CD14-positive monocyte (primary cell): ENCODE measurements around the gene SLC27A2. TPM values are rescaled to one million over a fixed set of nuclear protein-coding genes. Genes with fewer than 3 reads are reported as not detected.

Source experiments
- DNase-seq, 3 donors: peaks; one replicate each; pipeline ENCODE4 v3.0.0-alpha.2; 2011 to 2022
- H2AFZ ChIP-seq: 2 replicates; pipeline ENCODE4 v1.6.0; 2012; ENCODE audit warnings: mild to moderate bottlenecking, low read depth, low read length, inconsistent platforms; ENCODE audit not compliant: insufficient read depth, poor library complexity, severe bottlenecking
- H3K27ac ChIP-seq, 2 donors: 1 replicate in 1 of 2; 2 replicates in 1 of 2; pipeline ENCODE4 v1.5.1; 2012 to 2013; ENCODE audit warnings: low read length in 2 of 2, control low read depth in 1 of 2, inconsistent platforms in 1 of 2, low read depth in 1 of 2, mild to moderate bottlenecking in 1 of 2
- H3K27me3 ChIP-seq, 2 donors: one replicate each; pipeline versions ENCODE4 v1.6.0 to v1.6.1; 2011 to 2013; ENCODE audit warnings: low read length in 2 of 2; ENCODE audit not compliant: control insufficient read depth in 2 of 2, insufficient read depth in 2 of 2
- H3K36me3 ChIP-seq, 2 donors: replicated peaks in 1 of 2; 1 replicate in 1 of 2; 2 replicates in 1 of 2; pipeline versions ENCODE4 v1.5.1 to v1.6.1; 2012 to 2013; ENCODE audit warnings: low read length in 2 of 2, control low read depth in 1 of 2, inconsistent platforms in 1 of 2, mild to moderate bottlenecking in 1 of 2; ENCODE audit not compliant: insufficient read depth in 2 of 2, control insufficient read depth in 1 of 2
- H3K4me1 ChIP-seq, 2 donors: 1 replicate in 1 of 2; 2 replicates in 1 of 2; pipeline versions ENCODE4 v1.5.1 to v1.6.1; 2012 to 2013; ENCODE audit warnings: low read length in 2 of 2, control low read depth in 1 of 2, inconsistent platforms in 1 of 2, mild to moderate bottlenecking in 1 of 2, moderate library complexity in 1 of 2; ENCODE audit not compliant: insufficient read depth in 2 of 2, control insufficient read depth in 1 of 2
- H3K4me2 ChIP-seq: replicated peaks from 2 replicates; pipeline ENCODE3; 2012; ENCODE audit warnings: low read length, moderate library complexity, mild to moderate bottlenecking; ENCODE audit not compliant: poor library complexity, severe bottlenecking; ENCODE audit errors: extremely low read depth
- H3K4me3 ChIP-seq, 3 experiments: fragments of 200-600 bp in 1 of 3; sonication (generic) in 1 of 3; replicated peaks in 1 of 3; 1 replicate in 2 of 3; 2 replicates in 1 of 3; pipeline ENCODE4 v1.5.1; 2011 to 2013; ENCODE audit warnings: low read length in 3 of 3, mild to moderate bottlenecking in 3 of 3, control low read depth in 2 of 3, low read depth in 2 of 3, inconsistent platforms in 1 of 3, moderate library complexity in 1 of 3
- H3K79me2 ChIP-seq: 2 replicates; pipeline ENCODE4 v1.6.0; 2012; ENCODE audit warnings: mild to moderate bottlenecking, control low read depth, inconsistent platforms, low read length, moderate library complexity; ENCODE audit not compliant: insufficient read depth
- H3K9ac ChIP-seq: 2 replicates; pipeline ENCODE4 v1.6.0; 2017; ENCODE audit warnings: low read length, mild to moderate bottlenecking; ENCODE audit not compliant: insufficient read depth, poor library complexity, severe bottlenecking
- H3K9me3 ChIP-seq, 2 donors: replicated peaks in 1 of 2; 1 replicate in 1 of 2; 2 replicates in 1 of 2; pipeline versions ENCODE4 v1.5.1 to v1.6.1; 2012 to 2013; ENCODE audit warnings: low read length in 2 of 2, control low read depth in 1 of 2; ENCODE audit not compliant: control insufficient read depth in 1 of 2, insufficient read depth in 1 of 2
- H4K20me1 ChIP-seq: 2 replicates; pipeline ENCODE4 v1.6.0; 2012; ENCODE audit warnings: mild to moderate bottlenecking, low read length, control low read depth, moderate library complexity; ENCODE audit not compliant: insufficient read depth
- H3K27ac Mint-ChIP-seq, 7 donors: one replicate each; pipeline ENCODE4 v1.8.0; 2020; ENCODE audit warnings: mild to moderate bottlenecking in 7 of 7, mixed read lengths in 7 of 7, moderate library complexity in 6 of 7, inconsistent platforms in 2 of 7
- H3K27me3 Mint-ChIP-seq, 3 donors: one replicate each; pipeline ENCODE4 v1.8.0; 2021 to 2022; ENCODE audit warnings: low read depth in 3 of 3, mild to moderate bottlenecking in 3 of 3, mixed read lengths in 3 of 3, moderate library complexity in 3 of 3, inconsistent platforms in 1 of 3
- H3K36me3 Mint-ChIP-seq, 2 donors: one replicate each; pipeline ENCODE4 v1.8.0; 2020; ENCODE audit warnings: mixed read lengths in 2 of 2, inconsistent platforms in 1 of 2, mild to moderate bottlenecking in 1 of 2
- H3K4me1 Mint-ChIP-seq: one replicate; pipeline ENCODE4 v1.8.0; 2020; ENCODE audit warnings: mild to moderate bottlenecking, mixed read lengths
- H3K4me3 Mint-ChIP-seq, 2 donors: one replicate each; pipeline ENCODE4 v1.8.0; 2020; ENCODE audit warnings: mild to moderate bottlenecking in 2 of 2, mixed read lengths in 2 of 2, moderate library complexity in 1 of 2
- H3K9me3 Mint-ChIP-seq, 7 donors: one replicate each; pipeline ENCODE4 v1.8.0; 2020 to 2022; ENCODE audit warnings: mixed read lengths in 7 of 7, mild to moderate bottlenecking in 6 of 7, moderate library complexity in 6 of 7, inconsistent platforms in 2 of 7
- WGBS: methylation state at CpG from one replicate; pipeline ENCODE4 v1.1.5; 2013; ENCODE audit warnings: missing lambda C conversion rate; ENCODE audit not compliant: insufficient coverage; 5-methylcytosine and 5-hydroxymethylcytosine counted together
- intact Hi-C, 2 donors: fragments of 100-400 bp; cut with micrococcal nuclease; formaldehyde crosslinking; loops; one replicate each; pipeline versions ENCODE4 v1.15.0 to v1.15.1; 2023
- polyA plus RNA-seq, 3 donors: library from polyadenylated mRNA; depleted of rRNA in 1 of 3; unstranded in 2 of 3; stranded (reverse) in 1 of 3; fragments of 300-500 nt in 2 of 3; fragments of >200 nt in 1 of 3; fragmentation: Illumina TruSeq in 2 of 3; gene quantifications; 1 replicate in 2 of 3; 2 replicates in 1 of 3; pipeline ENCODE4 v1.2.3, GENCODE V29; 2012 to 2021
- TF ChIP-seq, protein P1 (sequence below): fragments of 200-600 bp; IDR thresholded peaks from one replicate; pipeline ENCODE4 v1.8.0; 2022; ENCODE audit warnings: antibody characterized with exemption, mild to moderate bottlenecking

Gene SLC27A2
- polyA plus RNA-seq, 3 donors, result 0.13 TPM; not detected in 2

DNA sequence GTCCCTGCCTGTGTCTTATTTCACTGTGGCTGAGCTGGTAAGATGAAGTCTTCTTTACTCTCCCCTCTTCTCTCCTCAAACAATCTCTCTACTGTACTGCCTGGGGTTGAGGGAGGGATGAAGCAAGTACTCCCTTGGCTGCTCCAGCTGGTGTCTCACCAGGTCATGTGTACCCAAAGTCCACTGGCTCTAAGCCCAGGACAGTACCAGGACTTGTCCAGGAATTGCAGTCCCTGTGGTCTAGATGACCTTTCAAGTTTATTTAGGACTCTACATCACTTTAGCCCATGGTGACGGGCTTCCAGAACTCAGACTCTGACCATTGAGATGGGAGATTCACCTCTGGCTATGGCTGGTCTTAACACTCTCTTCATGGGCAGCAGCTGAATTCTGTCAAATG is 17.5 kb upstream of the SLC27A2 start:
- Histone ChIP-seq H3K27me3 (no peaks in the 10 kb centered on the region), H3K9ac (no peak overlapping the region), H3K9me3 (no peaks in the 10 kb centered on the region), H2AFZ (no peak overlapping the region), H4K20me1 (no peaks in the 10 kb centered on the region), H3K36me3 (no peaks in the 10 kb centered on the region), H3K79me2 (no peaks in the 10 kb centered on the region), H3K4me2 (no peak overlapping the region), H3K4me3 (no peak overlapping the region), H3K4me1 (peaks cover 7 to 13% of the 10 kb centered on the region in 2 donors), H3K27ac (no peak overlapping the region)
- intact Hi-C loops, result no loop called here
- 100% methylated on average over 1 of the region's 1 CpG for WGBS
- Mint-ChIP-seq H3K36me3 (no peaks in the 10 kb centered on the region), H3K9me3 (peaks cover 0 to 6% (median 0%) of the 10 kb centered on the region in 7 donors), H3K4me3 (no peak overlapping the region), H3K27ac (peak overlapping the region in 1 of 7 donors; percentile 31), H3K4me1 (peaks cover 24% of the 10 kb centered on the region), H3K27me3 (peaks cover 0 to 4% (median 0%) of the 10 kb centered on the region in 3 donors)
- TF ChIP-seq, protein P1, sequence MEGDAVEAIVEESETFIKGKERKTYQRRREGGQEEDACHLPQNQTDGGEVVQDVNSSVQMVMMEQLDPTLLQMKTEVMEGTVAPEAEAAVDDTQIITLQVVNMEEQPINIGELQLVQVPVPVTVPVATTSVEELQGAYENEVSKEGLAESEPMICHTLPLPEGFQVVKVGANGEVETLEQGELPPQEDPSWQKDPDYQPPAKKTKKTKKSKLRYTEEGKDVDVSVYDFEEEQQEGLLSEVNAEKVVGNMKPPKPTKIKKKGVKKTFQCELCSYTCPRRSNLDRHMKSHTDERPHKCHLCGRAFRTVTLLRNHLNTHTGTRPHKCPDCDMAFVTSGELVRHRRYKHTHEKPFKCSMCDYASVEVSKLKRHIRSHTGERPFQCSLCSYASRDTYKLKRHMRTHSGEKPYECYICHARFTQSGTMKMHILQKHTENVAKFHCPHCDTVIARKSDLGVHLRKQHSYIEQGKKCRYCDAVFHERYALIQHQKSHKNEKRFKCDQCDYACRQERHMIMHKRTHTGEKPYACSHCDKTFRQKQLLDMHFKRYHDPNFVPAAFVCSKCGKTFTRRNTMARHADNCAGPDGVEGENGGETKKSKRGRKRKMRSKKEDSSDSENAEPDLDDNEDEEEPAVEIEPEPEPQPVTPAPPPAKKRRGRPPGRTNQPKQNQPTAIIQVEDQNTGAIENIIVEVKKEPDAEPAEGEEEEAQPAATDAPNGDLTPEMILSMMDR, result no peak
- DNase-seq, result no peak

GRCh38 chr15:50166216-50166615 is 15.8 kb upstream of the SLC27A2 start:
- intact Hi-C loops, result no loop called here
- Histone ChIP-seq H3K9me3 (no peaks in the 10 kb centered on the region), H3K27me3 (no peaks in the 10 kb centered on the region), H2AFZ (no peak overlapping the region), H3K79me2 (no peaks in the 10 kb centered on the region), H3K27ac (no peak overlapping the region), H3K4me1 (peaks cover 7 to 13% of the 10 kb centered on the region in 2 donors), H4K20me1 (no peaks in the 10 kb centered on the region), H3K36me3 (no peaks in the 10 kb centered on the region), H3K4me3 (no peak overlapping the region), H3K4me2 (no peak overlapping the region), H3K9ac (no peak overlapping the region)
- Mint-ChIP-seq H3K36me3 (no peaks in the 10 kb centered on the region), H3K27ac (peak overlapping the region in 2 of 7 donors; percentile 4 to 76), H3K27me3 (peaks cover 0 to 4% (median 0%) of the 10 kb centered on the region in 3 donors), H3K9me3 (peaks cover 0 to 6% (median 2%) of the 10 kb centered on the region in 7 donors), H3K4me1 (peaks cover 24% of the 10 kb centered on the region), H3K4me3 (no peak overlapping the region)
- peak in 2 of 3 donors; percentile 15 to 37 for DNase-seq
- TF ChIP-seq, protein P1, result no peak
- no CpG with 5 or more reads among the region's 1 CpG for WGBS
